IPS DF 4.7 (cell line): ENCODE measurements around the gene C1orf198.

Experiments used
- DNase-seq: peaks from one replicate; pipeline ENCODE4 v3.0.0-alpha.2; 2013; ENCODE audit warnings: low spot score; ENCODE audit errors: extremely low read depth

C1orf198 gene

DNA sequence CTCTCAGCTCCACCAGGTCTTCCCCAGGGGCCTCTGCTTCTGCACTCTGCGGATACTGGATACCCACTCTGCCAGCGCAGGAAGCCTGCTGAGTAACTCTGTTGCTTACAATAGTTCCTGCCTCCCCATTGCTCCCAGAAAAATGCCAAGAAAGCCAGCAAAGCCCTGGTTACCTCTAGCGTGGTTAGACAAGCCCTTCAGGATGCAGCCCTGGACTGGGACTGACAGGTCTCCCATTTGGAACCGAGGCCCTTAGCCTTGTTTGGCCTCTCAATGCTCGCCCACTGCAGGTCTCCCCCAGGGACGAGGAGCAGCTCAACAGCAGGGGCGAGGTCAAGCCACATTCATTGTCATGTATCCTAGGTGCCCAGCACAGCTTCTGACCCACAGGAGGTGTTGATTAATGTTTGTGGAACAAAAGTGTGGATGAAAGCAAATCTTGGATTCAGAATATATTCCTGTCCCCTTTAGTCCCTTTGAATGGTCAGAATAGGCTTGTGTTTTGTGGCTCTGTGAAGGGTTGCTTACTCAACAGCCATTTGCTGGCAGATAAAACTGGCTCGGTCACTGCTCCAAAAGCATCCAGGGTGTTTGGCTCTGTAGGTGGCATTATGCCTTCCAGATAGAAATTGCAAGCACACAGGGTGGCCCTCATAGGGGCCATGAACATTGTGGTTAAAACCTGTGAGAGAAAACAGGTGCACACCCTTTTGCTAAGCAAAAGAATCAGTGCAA, 58.9 kb downstream of the C1orf198 start:
- no peak for DNase-seq

DNA sequence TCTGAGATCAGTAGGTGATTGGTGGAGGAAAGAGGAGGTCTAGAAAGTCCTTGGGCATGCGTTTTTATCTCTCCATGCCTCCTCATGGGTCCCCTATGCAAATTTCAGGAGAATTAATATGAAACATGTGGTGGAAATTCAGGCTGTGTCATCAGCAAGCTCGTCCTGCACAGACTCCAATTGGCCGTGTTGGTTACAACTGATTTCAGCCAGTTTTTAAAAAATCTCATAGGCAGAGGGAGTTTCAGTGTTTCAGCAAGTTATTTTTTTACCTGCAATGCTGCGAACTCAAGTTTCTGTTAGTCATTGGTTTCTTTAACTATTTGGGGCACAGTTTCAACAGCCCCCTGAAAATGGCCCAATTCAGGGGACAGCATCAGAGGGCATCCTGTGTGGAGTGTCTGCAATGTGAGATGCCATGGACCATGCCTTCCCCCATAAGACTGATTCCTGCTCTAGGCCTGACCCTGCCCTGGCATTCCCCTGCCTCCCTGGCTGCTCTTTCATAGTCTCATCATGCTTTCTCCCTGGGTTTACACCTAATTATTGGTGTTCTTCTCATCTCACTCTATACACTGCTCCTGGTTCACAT, 59.9 kb downstream of the C1orf198 start:
- DNase-seq: no peak

DNA sequence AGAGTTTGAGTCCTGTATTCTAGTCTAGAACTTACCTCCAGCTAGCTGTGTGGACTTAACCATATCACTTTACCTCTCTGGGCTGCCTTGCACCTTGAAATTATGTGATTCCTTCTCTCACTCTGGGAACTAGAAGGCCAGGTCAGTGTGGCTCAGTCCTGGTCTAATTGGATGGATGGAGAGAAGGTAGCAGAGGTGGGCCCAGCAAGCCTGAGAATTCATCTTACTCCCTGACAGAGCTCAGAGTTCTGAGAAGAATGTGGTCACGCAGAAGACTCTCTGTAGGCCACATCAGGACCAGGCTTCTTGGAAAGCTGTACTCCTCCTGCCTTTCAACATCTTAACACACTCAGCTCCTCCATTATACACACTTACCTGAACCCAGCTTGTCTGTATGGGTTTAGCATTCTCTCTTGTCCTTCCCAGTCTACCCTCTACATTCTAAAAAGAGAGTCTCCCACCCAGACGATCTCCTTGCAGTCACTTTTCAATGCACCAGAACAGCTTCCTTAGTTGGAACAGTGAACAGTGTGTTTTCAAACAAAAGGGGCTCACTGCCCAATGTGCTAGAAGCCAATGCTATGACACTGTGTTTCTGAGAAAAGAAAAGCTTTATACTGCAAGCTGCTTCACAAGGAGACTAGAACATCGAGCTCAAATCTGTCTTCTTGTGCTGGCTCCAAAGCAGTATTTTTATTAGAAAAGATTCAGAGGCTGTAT, 60.6 kb downstream of the C1orf198 start:
- DNase-seq: no peak

- DNase-seq: no peak
Observed at GRCh38 chr1:230807029-230807428, 61.3 kb downstream of the C1orf198 start.

- no peak for DNase-seq
Observed at GRCh38 chr1:230806552-230806951, 61.8 kb downstream of the C1orf198 start.

DNA sequence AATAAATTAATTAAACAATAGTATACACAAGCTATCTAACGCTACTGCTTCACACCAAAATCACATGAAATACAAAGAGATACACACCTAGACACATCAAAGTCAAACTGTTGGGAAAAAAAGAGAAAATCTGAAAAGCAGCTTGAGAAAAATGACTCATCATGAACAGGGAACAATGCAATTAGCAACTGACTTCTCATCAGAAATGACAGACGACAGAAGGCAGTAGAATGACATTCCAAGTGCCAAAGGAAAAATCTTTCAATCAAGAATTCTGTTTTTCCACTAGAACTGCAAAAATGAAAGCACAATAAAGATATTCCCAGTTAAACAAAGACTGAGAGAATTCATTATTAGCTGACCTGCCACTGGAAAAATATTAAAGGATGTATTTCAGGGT, 63.9 kb downstream of the C1orf198 start:
- DNase-seq: no peak

GRCh38 chr1:230800891-230801840, 67.2 kb downstream of the C1orf198 start:
- DNase-seq: no peak

- DNase-seq: no peak
Observed at GRCh38 chr1:230798491-230798890, 69.8 kb downstream of the C1orf198 start.

DNA sequence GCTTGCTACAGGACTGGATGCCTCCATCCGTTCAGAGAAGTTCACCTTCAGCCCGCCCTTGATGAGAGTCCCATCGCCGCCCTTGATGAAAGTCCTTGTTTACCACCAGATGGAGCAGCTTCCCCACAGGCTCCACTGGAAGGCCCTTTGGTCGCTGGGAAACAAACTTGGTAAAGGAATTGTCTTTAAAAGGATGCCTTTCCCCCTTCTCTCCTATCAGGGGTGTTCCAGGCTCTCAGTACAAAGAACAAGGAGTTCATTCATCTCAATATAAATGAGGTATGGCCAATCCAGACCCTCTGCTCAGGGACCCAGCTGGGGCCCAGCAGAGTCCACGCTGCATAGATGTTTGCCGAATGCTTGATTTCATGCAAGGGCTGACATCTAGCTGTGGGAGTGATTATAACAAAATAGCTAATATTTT, 70.4 kb downstream of the C1orf198 start:
- DNase-seq: no peak

DNA sequence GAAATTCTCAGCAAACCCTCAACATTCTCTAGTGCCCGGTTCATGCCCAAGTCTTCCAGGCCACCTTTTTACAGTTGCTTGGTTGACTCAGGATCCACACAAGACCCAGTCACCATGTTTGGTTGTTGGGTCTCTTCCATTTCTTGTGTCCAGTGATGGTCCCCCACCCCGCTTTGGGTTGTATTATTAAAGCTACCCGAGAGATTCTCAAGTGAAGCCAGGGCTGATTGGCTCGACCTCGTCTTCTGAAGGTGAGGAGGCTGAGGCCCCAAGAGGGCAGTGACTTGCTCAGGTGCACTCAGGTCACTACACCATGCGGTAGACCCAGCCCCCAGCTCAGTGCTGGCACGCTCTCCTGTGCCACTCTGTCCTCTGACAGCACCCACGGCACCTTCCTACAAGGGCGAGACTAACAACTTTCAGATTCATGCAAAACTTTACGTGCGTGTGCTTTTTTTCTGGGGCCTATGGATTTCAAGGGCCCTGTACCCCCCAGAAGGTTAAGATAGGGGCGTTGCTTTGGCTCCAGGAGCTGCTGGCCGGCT, 70.9 kb downstream of the C1orf198 start:
- no peak for DNase-seq

- no peak for DNase-seq
Observed at GRCh38 chr1:230796626-230797025, 71.7 kb downstream of the C1orf198 start.

DNA sequence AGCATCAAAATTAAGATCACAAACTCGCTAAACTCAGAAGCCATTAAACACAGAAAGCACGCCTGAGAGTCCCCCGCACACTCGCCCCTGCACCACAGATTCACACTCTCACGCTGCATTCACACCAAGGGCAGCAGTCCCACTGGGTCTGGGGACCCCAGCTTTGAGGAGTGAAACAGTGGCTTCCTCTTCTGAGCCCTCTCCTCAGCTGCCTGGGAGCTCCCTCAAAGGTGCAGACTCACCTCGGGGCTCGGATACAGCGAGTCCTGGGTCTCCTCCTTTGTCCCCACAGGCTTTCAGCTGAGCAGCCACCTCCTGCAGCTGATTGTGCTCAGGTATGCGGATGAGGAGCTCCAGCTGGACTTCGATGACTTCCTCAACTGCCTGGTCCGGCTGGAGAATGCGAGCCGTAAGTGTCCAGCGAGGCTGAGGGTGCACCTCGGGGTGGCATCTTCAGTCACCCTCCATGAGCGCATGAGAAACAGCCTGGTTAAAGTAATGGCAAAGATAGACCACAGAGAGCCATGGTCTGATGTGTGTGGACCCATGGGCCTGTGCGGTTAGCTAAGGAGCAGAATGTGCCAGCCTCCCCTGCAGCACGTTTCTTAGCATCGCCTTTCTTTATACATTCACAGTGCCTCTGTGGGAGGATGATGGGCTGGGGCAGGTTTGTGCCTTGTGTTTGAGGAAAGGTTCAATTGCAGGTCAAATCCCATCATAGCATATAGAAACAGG, 73.3 kb downstream of the C1orf198 start:
- DNase-seq: no peak

- no peak for DNase-seq
Observed at GRCh38 chr1:230794431-230794830, 73.9 kb downstream of the C1orf198 start.

- no peak for DNase-seq
Observed at GRCh38 chr1:230793463-230793745, 74.9 kb downstream of the C1orf198 start.

GRCh38 chr1:230792691-230793462, 75.4 kb downstream of the C1orf198 start:
- DNase-seq: no peak

DNA sequence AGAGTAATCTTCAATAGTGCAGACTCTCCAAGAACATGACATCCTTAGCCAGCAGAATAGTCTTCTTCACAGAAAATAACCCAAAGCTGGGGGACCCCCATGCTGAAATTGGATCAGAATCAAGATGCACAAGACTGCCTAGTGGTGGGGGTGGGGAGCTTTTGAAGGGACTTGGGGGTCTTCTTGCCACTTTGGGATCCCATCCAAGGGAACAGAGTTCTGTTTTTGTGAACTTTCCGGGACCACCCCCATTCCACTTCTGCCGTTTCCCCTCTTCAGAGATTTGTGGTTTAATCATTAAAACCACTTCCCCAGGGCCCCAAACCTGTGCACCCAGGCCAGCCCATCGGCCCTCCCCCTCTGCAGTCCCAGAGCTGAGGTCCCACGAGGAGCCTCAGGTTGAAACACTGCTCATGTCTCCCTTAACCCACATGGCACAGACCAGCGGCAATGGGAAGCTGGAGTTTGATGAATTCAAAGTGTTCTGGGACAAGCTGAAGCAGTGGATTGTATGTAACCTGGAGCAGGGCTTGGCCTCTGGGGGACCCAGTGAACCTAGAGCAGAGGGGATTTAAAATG, 76.2 kb downstream of the C1orf198 start:
- DNase-seq: no peak

- DNase-seq: no peak
Observed at GRCh38 chr1:230790026-230790425, 78.3 kb downstream of the C1orf198 start.

DNA sequence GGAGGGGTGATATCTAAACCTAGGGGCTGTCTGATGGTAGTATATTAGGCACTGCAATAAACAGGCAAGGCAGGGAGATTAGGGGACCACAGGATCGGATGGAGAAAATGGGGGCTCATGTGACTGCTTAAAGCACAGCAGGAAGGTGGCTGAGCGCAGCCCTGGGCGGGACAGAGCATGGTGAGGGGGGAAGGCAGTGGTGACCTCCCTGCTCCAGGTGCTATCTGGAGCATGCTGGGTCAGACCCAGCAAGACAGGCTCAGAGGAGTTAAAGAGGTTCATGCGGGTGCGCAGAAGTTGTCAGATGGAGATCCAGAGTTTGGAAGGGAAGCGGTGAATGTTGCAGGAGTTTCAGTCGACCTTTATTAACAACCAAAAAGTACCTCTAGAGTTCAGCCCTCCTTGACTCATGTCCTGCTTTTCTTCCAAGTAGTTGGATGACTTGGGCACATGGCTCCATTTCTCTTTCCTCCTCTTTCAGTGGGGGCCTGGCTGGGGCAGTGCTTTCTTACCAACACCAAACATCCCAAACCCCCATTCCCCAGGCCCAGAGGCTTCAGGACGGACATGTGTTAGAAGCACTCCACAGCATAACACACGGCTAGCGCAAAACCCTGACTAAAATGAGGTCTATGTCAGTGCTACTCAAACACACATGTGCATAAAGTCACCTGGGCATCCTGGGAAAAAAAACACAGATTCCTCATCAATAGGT, 79.6 kb downstream of the C1orf198 start:
- DNase-seq: no peak

- no peak for DNase-seq
Observed at GRCh38 chr1:230787471-230787870, 80.8 kb downstream of the C1orf198 start.
